GM10266 (cell line): ENCODE data around the gene CRIP1.
A peak's percentile ranks its signal among the peaks of the same experiment; 100 is the strongest.

Experiments
- DNase-seq: peaks from one replicate; pipeline ENCODE4 v3.0.0; 2012; ENCODE audit errors: extremely low spot score
- TF ChIP-seq, protein P1 (sequence below): IDR thresholded peaks from 2 replicates; pipeline ENCODE4 v1.5.1; 2012; ENCODE audit warnings: mild to moderate bottlenecking, low read depth; ENCODE audit not compliant: control insufficient read depth, insufficient read depth; ENCODE audit errors: missing control alignments

Gene CRIP1

DNA sequence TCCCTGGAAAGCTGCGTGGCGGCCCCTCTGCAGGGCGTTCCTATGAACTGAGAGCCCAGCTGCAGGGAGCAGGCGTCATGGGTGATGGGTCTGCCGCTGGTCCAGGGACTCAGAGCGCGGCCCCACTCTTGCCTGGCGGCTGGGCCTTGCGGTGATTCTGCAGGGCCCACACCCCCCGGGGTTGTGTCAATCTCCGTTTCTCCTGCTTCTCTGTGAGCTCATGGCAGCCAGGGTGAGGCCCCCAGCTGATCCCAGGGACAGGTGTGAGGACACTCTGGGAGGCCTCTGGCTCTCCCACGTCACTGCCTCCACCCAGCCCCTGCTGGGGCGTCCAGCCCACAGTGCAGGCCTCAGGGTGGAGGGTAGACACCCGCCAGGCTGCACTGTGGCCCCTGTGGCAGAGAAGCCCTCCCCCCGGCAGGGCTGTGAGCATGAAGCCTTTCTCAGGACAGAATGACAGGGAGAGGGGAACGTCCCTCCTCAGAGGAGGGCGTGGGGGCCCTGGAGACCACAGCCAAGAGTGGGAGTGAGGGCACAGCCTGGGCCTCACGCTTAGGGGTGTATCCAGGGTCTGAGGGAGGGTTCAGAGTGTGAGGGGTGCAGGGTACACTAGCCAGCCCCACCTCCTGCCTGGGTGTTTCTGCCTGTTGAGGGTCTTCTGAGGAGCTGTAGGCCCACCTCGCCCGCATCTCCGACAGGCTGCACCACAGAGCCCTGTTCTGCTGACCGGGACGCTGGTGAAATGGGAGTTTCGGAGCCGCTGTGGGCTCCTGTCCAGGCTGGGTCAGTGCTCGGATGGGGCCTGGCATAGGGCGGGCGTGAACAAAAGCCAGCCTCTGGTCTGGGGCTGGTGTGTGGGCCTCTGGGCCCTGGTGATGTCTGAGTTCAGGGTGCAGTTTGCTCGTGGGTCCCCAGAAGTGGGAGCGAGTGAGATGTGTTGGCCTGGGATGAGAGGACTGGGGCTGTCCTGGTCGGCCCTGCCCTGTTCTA lies 38.7 kb upstream of the CRIP1 start:
- DNase-seq, result no peak

GRCh38 chr14:105448706-105449111 lies 38.0 kb upstream of the CRIP1 start:
- peak; percentile 92 for DNase-seq
- TF ChIP-seq, protein P1, sequence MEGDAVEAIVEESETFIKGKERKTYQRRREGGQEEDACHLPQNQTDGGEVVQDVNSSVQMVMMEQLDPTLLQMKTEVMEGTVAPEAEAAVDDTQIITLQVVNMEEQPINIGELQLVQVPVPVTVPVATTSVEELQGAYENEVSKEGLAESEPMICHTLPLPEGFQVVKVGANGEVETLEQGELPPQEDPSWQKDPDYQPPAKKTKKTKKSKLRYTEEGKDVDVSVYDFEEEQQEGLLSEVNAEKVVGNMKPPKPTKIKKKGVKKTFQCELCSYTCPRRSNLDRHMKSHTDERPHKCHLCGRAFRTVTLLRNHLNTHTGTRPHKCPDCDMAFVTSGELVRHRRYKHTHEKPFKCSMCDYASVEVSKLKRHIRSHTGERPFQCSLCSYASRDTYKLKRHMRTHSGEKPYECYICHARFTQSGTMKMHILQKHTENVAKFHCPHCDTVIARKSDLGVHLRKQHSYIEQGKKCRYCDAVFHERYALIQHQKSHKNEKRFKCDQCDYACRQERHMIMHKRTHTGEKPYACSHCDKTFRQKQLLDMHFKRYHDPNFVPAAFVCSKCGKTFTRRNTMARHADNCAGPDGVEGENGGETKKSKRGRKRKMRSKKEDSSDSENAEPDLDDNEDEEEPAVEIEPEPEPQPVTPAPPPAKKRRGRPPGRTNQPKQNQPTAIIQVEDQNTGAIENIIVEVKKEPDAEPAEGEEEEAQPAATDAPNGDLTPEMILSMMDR, result peak; percentile 79

More for the DNA sequence above, 38.7 kb upstream of the CRIP1 start:
- TF ChIP-seq, protein P1, result no peak

DNA sequence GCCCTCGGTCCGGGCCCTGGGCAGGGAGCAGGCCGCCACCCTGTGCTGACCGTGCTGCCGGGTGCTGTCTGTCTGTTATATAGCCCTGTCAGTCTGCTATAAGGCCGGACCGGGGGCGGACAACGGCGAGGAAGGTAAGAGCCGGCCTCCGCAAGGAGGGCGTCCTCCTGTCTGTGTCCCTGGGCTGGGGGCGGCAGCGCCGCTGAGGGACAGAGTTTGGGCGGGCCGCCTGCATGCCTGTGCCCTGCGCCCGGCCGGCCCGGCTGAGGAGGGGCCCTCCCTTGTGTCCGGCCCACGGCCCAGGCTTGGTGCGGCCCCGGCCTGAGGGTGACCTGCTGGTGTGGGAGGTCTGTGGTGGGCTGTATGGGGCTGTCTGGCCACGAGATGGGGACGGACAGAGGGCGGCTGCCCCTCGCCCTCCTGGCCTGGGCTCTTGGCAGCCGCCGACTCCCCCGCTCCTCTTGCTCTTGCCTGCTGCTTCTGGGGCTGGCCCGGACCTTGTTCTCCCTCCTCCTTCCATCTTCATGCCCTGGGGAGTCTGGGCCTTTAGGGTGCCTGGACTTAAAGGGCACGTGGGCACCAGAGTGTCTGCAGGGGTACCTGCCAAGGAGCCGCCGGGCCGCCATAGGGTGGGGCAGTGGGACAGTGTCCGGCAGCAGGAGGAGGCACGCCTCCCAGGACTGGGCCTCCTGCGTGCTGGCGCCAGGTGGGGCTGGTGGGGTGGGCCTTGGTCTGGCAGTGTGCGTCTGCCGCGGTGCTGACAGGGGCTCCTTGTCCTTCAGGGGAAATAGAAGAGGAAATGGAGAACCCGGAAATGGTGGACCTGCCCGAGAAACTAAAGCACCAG lies 37.2 kb upstream of the CRIP1 start:
- TF ChIP-seq, protein P1, result no peak
- DNase-seq, result no peak

DNA sequence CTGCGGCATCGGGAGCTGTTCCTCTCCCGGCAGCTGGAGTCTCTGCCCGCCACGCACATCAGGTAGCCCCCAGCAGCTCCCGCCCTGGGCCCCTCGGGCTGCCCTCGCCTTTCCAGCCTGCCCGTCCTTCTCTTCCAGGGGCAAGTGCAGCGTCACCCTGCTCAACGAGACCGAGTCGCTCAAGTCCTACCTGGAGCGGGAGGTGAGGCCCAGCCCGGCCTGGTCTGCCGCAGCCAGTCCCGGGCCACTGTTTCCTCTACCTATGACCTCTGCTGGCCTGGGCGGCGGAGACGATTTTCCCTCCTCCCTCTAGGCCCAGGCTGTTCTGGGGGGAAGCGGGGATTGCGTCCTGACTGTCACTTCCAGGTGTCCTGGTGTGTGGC lies 36.6 kb upstream of the CRIP1 start:
- TF ChIP-seq, protein P1, result no peak
- DNase-seq, result no peak

GRCh38 chr14:105450864-105451720 lies 35.6 kb upstream of the CRIP1 start:
- DNase-seq, result no peak
- TF ChIP-seq, protein P1, result no peak

DNA sequence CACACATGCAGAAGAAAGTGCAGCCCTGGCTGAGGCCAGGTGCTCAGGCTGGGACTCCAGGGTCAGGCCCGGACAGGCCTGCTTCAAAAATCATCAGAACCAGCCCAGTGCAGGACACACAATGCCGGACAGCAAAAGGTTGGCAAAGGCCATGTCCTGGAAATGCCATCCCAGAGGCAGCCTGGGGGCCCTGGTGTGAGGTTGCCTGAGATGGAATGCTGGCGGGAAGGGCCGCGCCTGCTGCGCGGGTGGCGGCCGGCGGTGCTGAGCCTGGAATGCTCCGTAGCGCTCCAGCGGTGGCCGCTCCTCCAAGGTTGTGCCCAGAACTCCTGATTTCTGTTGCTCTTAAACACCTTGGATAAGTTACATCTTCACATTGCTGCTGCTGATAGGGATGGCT lies 33.7 kb upstream of the CRIP1 start:
- TF ChIP-seq, protein P1, result no peak
- no peak for DNase-seq
